Measurements from ENCODE around the gene CPNE7. TPM values are rescaled to one million over a fixed set of nuclear protein-coding genes. Genes with fewer than 3 reads are reported as not detected.

CPNE7 gene
- total and polyA plus RNA-seq, 2 of the 8 experiments (the other 6 are each of a cell fraction or from before 2014, with no cell fraction given), result 10.0 to 23.7 TPM

DNA sequence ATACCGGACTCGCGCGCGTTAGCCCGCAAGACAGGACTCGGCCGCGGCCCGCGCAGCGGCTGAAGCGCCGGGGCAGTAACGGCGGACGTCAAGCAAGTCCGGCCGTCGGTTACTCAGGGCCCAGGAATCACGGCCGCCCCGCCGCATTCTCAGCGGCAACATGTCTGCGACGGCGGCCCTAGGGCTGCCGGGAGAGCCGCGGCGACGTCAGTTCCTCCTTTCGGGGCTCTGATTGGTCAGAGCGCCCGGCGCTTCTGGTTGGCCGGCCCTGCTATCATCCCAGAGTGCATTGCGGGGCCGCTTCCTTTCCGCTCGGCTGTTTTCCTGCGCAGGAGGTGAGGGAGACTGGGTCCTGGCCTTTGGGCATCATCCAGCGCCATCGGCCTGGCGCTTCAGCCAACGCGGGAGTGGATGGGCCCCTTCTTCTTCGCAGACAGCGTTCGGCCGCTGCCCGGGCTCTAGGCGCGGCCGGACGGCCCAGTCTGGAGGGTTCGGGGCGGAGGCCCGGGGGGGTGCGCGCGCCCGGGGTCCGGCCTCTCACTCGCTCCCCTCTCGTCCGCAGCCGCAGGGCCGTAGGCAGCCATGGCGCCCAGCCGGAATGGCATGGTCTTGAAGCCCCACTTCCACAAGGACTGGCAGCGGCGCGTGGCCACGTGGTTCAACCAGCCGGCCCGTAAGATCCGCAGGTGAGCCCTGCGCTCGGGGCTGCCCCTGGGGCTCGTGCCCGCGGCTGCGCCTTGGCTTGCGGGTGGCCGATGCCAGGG is 15.0 kb upstream of the CPNE7 start, which contains the start of gene RPL13 (continued):
- TF ChIP-seq, protein P1, sequence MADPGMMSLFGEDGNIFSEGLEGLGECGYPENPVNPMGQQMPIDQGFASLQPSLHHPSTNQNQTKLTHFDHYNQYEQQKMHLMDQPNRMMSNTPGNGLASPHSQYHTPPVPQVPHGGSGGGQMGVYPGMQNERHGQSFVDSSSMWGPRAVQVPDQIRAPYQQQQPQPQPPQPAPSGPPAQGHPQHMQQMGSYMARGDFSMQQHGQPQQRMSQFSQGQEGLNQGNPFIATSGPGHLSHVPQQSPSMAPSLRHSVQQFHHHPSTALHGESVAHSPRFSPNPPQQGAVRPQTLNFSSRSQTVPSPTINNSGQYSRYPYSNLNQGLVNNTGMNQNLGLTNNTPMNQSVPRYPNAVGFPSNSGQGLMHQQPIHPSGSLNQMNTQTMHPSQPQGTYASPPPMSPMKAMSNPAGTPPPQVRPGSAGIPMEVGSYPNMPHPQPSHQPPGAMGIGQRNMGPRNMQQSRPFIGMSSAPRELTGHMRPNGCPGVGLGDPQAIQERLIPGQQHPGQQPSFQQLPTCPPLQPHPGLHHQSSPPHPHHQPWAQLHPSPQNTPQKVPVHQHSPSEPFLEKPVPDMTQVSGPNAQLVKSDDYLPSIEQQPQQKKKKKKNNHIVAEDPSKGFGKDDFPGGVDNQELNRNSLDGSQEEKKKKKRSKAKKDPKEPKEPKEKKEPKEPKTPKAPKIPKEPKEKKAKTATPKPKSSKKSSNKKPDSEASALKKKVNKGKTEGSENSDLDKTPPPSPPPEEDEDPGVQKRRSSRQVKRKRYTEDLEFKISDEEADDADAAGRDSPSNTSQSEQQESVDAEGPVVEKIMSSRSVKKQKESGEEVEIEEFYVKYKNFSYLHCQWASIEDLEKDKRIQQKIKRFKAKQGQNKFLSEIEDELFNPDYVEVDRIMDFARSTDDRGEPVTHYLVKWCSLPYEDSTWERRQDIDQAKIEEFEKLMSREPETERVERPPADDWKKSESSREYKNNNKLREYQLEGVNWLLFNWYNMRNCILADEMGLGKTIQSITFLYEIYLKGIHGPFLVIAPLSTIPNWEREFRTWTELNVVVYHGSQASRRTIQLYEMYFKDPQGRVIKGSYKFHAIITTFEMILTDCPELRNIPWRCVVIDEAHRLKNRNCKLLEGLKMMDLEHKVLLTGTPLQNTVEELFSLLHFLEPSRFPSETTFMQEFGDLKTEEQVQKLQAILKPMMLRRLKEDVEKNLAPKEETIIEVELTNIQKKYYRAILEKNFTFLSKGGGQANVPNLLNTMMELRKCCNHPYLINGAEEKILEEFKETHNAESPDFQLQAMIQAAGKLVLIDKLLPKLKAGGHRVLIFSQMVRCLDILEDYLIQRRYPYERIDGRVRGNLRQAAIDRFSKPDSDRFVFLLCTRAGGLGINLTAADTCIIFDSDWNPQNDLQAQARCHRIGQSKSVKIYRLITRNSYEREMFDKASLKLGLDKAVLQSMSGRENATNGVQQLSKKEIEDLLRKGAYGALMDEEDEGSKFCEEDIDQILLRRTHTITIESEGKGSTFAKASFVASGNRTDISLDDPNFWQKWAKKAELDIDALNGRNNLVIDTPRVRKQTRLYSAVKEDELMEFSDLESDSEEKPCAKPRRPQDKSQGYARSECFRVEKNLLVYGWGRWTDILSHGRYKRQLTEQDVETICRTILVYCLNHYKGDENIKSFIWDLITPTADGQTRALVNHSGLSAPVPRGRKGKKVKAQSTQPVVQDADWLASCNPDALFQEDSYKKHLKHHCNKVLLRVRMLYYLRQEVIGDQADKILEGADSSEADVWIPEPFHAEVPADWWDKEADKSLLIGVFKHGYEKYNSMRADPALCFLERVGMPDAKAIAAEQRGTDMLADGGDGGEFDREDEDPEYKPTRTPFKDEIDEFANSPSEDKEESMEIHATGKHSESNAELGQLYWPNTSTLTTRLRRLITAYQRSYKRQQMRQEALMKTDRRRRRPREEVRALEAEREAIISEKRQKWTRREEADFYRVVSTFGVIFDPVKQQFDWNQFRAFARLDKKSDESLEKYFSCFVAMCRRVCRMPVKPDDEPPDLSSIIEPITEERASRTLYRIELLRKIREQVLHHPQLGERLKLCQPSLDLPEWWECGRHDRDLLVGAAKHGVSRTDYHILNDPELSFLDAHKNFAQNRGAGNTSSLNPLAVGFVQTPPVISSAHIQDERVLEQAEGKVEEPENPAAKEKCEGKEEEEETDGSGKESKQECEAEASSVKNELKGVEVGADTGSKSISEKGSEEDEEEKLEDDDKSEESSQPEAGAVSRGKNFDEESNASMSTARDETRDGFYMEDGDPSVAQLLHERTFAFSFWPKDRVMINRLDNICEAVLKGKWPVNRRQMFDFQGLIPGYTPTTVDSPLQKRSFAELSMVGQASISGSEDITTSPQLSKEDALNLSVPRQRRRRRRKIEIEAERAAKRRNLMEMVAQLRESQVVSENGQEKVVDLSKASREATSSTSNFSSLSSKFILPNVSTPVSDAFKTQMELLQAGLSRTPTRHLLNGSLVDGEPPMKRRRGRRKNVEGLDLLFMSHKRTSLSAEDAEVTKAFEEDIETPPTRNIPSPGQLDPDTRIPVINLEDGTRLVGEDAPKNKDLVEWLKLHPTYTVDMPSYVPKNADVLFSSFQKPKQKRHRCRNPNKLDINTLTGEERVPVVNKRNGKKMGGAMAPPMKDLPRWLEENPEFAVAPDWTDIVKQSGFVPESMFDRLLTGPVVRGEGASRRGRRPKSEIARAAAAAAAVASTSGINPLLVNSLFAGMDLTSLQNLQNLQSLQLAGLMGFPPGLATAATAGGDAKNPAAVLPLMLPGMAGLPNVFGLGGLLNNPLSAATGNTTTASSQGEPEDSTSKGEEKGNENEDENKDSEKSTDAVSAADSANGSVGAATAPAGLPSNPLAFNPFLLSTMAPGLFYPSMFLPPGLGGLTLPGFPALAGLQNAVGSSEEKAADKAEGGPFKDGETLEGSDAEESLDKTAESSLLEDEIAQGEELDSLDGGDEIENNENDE (IDR thresholded peaks at IDR 0.05; ENCODE audit: insufficient replicate concordance, low read length), result no peak
- TF ChIP-seq, protein P2, sequence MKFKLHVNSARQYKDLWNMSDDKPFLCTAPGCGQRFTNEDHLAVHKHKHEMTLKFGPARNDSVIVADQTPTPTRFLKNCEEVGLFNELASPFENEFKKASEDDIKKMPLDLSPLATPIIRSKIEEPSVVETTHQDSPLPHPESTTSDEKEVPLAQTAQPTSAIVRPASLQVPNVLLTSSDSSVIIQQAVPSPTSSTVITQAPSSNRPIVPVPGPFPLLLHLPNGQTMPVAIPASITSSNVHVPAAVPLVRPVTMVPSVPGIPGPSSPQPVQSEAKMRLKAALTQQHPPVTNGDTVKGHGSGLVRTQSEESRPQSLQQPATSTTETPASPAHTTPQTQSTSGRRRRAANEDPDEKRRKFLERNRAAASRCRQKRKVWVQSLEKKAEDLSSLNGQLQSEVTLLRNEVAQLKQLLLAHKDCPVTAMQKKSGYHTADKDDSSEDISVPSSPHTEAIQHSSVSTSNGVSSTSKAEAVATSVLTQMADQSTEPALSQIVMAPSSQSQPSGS (IDR thresholded peaks at IDR 0.05; ENCODE audit: low read length), result no peak
- TF ChIP-seq PHF8 (conservative IDR thresholded peaks at IDR 0.05; ENCODE audit: low read depth, low read length) (peak; percentile 95), YY1 (IDR thresholded peaks at IDR 0.05; ENCODE audit: low read depth, low read length) (peak; percentile 59; the same call in 1 of the 2 replicates), GABPA (IDR thresholded peaks at IDR 0.05; ENCODE audit: borderline replicate concordance, insufficient read depth, low read length) (no peak)
- TF ChIP-seq, protein P3, sequence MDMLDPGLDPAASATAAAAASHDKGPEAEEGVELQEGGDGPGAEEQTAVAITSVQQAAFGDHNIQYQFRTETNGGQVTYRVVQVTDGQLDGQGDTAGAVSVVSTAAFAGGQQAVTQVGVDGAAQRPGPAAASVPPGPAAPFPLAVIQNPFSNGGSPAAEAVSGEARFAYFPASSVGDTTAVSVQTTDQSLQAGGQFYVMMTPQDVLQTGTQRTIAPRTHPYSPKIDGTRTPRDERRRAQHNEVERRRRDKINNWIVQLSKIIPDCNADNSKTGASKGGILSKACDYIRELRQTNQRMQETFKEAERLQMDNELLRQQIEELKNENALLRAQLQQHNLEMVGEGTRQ (IDR thresholded peaks at IDR 0.05; ENCODE audit: low read length), result no peak

All from H1 (cell line).